Measurements from ENCODE around the gene LEAP2. TPM values are rescaled to one million over a fixed set of nuclear protein-coding genes. Genes with fewer than 3 reads are reported as not detected.

LEAP2 gene
- polyA plus RNA-seq, 3 donors = 0.68 to 1.1 (median 0.70) TPM

- 76 to 98% (median 93%) methylated on average over 2 of the region's 2 CpGs for WGBS, 3 donors
- H3K27ac ChIP-seq (ENCODE audit: low read depth, low read length) = no peak overlapping the region
These were observed 33.7 kb downstream of the LEAP2 start for GRCh38 chr5:132907161-132907560.

- 90 to 100% (median 90%) methylated on average over 1 of the region's 1 CpG for WGBS, 3 donors
These were observed 36.2 kb downstream of the LEAP2 start for GRCh38 chr5:132909702-132910101.

GRCh38 chr5:132915681-132916080, 42.2 kb downstream of the LEAP2 start:
- no peak overlapping the region for H3K27ac ChIP-seq (ENCODE audit: low read depth, low read length)
- WGBS, 3 donors = 77 to 93% (median 82%) methylated on average over 5 of the region's 5 CpGs

More at GRCh38 chr5:132909702-132910101, 36.2 kb downstream of the LEAP2 start:
- no peak overlapping the region for H3K27ac ChIP-seq (ENCODE audit: low read depth, low read length)

GRCh38 chr5:132916086-132916485, 42.6 kb downstream of the LEAP2 start:
- H3K27ac ChIP-seq (ENCODE audit: low read depth, low read length) = no peak overlapping the region
- 94 to 100% (median 98%) methylated on average over 3 of the region's 3 CpGs for WGBS, 3 donors

Other genes with a start within 250 kb of the LEAP2 start
- gene IL13, start 215.5 kb upstream of the LEAP2 start, polyA plus RNA-seq = 1 to 10 TPM in 2 of 3 donors, not detected in 1; 1.2 to 1.3 TPM
- gene IL4, start 199.7 kb upstream of the LEAP2 start, polyA plus RNA-seq = not detected
- gene KIF3A, start 136.1 kb upstream of the LEAP2 start, polyA plus RNA-seq = 1 to 10 TPM; 1.3 to 4.9 (median 1.9) TPM
- gene CCNI2, start 126.2 kb upstream of the LEAP2 start, polyA plus RNA-seq = 1 to 10 TPM in 1 of 3 donors, under 1 TPM in 1, not detected in 1; 0.22 to 1.2 TPM
- gene SEPTIN8, start 96.4 kb upstream of the LEAP2 start, polyA plus RNA-seq = 10 to 100 TPM; 11.2 to 34.1 (median 15.4) TPM
- gene SOWAHA, start 60.4 kb upstream of the LEAP2 start, polyA plus RNA-seq = 1 to 10 TPM in 1 of 3 donors, under 1 TPM in 2; 0.11 to 1.5 (median 0.74) TPM
- 10 to 100 TPM in 1 of 3 donors, 1 to 10 TPM in 2; 7.1 to 12.6 (median 8.3) TPM for gene SHROOM1, start 43.0 kb upstream of the LEAP2 start, polyA plus RNA-seq
- under 1 TPM; 0.11 to 0.63 (median 0.31) TPM for gene GDF9, start 7.2 kb upstream of the LEAP2 start, polyA plus RNA-seq
- gene UQCRQ, start 7.0 kb upstream of the LEAP2 start, polyA plus RNA-seq = 100 to 1,000 TPM; 171 to 396 (median 301) TPM
- gene AFF4, start 90.0 kb downstream of the LEAP2 start, polyA plus RNA-seq = 10 to 100 TPM in 2 of 3 donors, 1 to 10 TPM in 1; 8.6 to 18.0 (median 10.7) TPM
- gene ZCCHC10, start 152.9 kb downstream of the LEAP2 start, polyA plus RNA-seq = 10 to 100 TPM in 2 of 3 donors, 1 to 10 TPM in 1; 7.3 to 19.9 (median 13.6) TPM
- 10 to 100 TPM; 12.6 to 43.0 (median 28.3) TPM for gene HSPA4, start 178.3 kb downstream of the LEAP2 start, polyA plus RNA-seq